ENCODE results near the gene SLC22A17. TPM values are rescaled to one million over a fixed set of nuclear protein-coding genes. Genes with fewer than 3 reads are reported as not detected.

SLC22A17 gene
- total and polyA plus RNA-seq, 9 of the 15 experiments (the other 6 are each of a cell fraction or from before 2014, with no cell fraction given) = 0.07 to 0.09 TPM; not detected in 7

DNA sequence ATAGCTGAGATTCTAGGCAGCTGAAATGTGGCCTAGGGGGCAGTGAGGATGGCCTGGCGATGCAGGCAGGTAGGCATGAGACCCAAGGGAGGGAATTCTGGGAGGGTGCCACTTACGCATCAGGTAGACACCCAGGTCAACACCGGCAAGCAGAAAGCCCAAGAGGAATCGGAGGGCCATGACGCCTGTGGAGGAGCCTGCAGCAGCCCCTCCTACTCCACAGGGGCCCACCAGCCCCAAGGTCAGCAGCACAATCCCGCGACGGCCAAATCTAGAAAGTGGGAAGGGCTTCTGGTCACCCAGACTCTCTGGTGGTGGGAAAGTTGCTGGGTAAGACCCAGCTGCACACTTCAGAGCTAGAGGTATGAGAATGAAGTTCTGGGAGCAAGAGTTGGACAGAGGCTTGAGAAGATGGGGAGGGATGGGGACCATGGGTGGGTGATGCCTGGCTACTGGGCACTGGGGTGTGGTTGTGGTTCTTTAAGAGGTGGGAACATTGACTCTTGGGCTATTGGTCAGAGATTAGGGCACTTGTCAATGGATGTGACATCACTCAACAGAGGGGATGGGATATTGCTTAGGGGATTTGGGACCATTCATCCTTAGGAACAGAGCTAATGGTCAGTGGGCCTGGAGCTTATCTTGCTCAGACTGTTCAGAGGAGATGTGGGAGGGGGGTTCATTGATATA lies 3.4 kb downstream of the SLC22A17 start:
- DNase-seq (ENCODE audit: extremely low read depth in 1 of 4, low spot score in 3 of 4) (no peak), FAIRE-seq (no peak), ATAC-seq (no peak)
- no TSS peak for BruUV-seq (replicated peaks)
- intact Hi-C loops (cut with micrococcal nuclease) = no loop called here
- Histone ChIP-seq H3K4me2 (ENCODE audit: insufficient read depth, low read length) (no peak overlapping the region), H3K9me3 (replicated peaks; ENCODE audit: control insufficient read depth, insufficient read depth, low read depth, low read length) (no peaks in the 10 kb centered on the region), H3K9me1 (ENCODE audit: control insufficient read depth, insufficient read depth, low read length) (no peaks in the 10 kb centered on the region), H3K27ac (ENCODE audit: extremely low read depth, low read depth, low read length) (no peak overlapping the region), H3K27me3 (ENCODE audit: control insufficient read depth in 2 of 2, insufficient read depth in 2 of 2, low read length in 2 of 2) (peaks cover 10 to 26% of the 10 kb centered on the region in 2 experiments; a peak in 4 of 5 replicates), H4K20me1 (replicated peaks; ENCODE audit: control insufficient read depth, insufficient read depth, low read length) (no peaks in the 10 kb centered on the region), H3K36me3 (ENCODE audit: control insufficient read depth, insufficient read depth, low read length) (no peaks in the 10 kb centered on the region), H3K79me2 (ENCODE audit: control insufficient read depth, insufficient read depth, low read length) (no peaks in the 10 kb centered on the region), H3K9ac (ENCODE audit: insufficient read depth in 1 of 2, low read depth in 2 of 2, low read length in 2 of 2) (no peak overlapping the region), H2AFZ (ENCODE audit: low read depth, low read length) (no peak overlapping the region), H3K4me1 (replicated peaks in 1 of 2; ENCODE audit: control insufficient read depth in 2 of 2, insufficient read depth in 2 of 2, low read length in 2 of 2) (peaks cover 11 to 29% of the 10 kb centered on the region in 2 experiments; a peak in 4 of 5 replicates), H3K4me3 (no peak overlapping the region)
- 8% methylated on average over 4 of the region's 8 CpGs for WGBS (ENCODE audit: insufficient coverage, low coverage, missing lambda C conversion rate)
- ChIA-PET CTCF (ENCODE audit: low intra/inter-chr PET ratio) (interaction anchor here (0.5 kb wide), 1 partner anchor 1399 kb away, joined by 3 read pairs; no protein-coding TSS in a partner anchor), POLR2A (interaction anchor here (0.5 to 0.7 kb wide), 3 partner anchors 140 to 787 kb away, joined by 3 to 4 read pairs (median 3); no protein-coding TSS in a partner anchor)
- no peak for TF ChIP-seq TRIM24 (IDR thresholded peaks at IDR 0.05)
- TF ChIP-seq, protein P1, sequence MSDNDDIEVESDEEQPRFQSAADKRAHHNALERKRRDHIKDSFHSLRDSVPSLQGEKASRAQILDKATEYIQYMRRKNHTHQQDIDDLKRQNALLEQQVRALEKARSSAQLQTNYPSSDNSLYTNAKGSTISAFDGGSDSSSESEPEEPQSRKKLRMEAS (CRISPR knock-in tag; IDR thresholded peaks at IDR 0.05) = no peak
- in situ Hi-C loops (cut with MboI) = no loop called here

DNA sequence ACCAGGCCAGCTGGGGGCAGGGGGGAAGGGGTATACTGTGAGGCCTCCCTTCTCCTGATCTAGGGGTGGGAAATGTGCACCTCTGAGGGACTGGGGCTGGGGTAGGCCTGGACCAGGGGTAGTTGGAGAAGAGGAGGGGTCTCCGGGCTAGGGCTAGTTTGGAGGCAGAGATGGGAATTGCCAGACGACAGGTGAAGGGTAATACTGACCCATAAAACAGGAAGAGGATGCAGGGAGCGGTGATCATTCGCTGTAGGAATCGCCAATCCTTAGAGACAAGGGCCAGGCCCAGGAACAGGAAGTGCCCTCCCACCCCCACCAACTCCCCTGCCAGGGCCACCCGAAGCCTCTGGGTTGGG lies 4.4 kb downstream of the SLC22A17 start:
- 40% methylated on average over 1 of the region's 6 CpGs for WGBS (ENCODE audit: insufficient coverage, low coverage, missing lambda C conversion rate)
- Histone ChIP-seq H3K27me3 (ENCODE audit: control insufficient read depth in 2 of 2, insufficient read depth in 2 of 2, low read length in 2 of 2) (peaks cover 6 to 21% of the 10 kb centered on the region in 2 experiments; a peak in 3 of 5 replicates), H3K36me3 (ENCODE audit: control insufficient read depth, insufficient read depth, low read length) (no peaks in the 10 kb centered on the region), H3K4me2 (ENCODE audit: insufficient read depth, low read length) (no peak overlapping the region), H3K9me3 (replicated peaks; ENCODE audit: control insufficient read depth, insufficient read depth, low read depth, low read length) (no peaks in the 10 kb centered on the region), H3K9me1 (ENCODE audit: control insufficient read depth, insufficient read depth, low read length) (no peaks in the 10 kb centered on the region), H3K9ac (ENCODE audit: insufficient read depth in 1 of 2, low read depth in 2 of 2, low read length in 2 of 2) (no peak overlapping the region), H3K4me3 (no peak overlapping the region), H3K27ac (ENCODE audit: extremely low read depth, low read depth, low read length) (no peak overlapping the region), H4K20me1 (replicated peaks; ENCODE audit: control insufficient read depth, insufficient read depth, low read length) (no peaks in the 10 kb centered on the region), H2AFZ (ENCODE audit: low read depth, low read length) (no peak overlapping the region), H3K79me2 (ENCODE audit: control insufficient read depth, insufficient read depth, low read length) (no peaks in the 10 kb centered on the region), H3K4me1 (replicated peaks in 1 of 2; ENCODE audit: control insufficient read depth in 2 of 2, insufficient read depth in 2 of 2, low read length in 2 of 2) (peaks cover 11 to 29% of the 10 kb centered on the region in 2 experiments; a peak in 4 of 5 replicates)
- intact Hi-C loops (cut with micrococcal nuclease) = no loop called here
- in situ Hi-C loops (cut with MboI) = no loop called here
- ChIA-PET CTCF (ENCODE audit: low intra/inter-chr PET ratio) (no interaction called here), POLR2A (interaction anchor here (0.7 kb wide), 1 partner anchor 786 kb away, joined by 4 read pairs; no protein-coding TSS in a partner anchor)
- FAIRE-seq (no peak), DNase-seq (ENCODE audit: extremely low read depth in 1 of 4, low spot score in 3 of 4) (no peak), ATAC-seq (no peak)
- BruUV-seq (replicated peaks) = no TSS peak
- TF ChIP-seq ETV1 (tag; conservative IDR thresholded peaks at IDR 0.05; ENCODE audit: low read depth) = no peak
- TF ChIP-seq ZNF354B (CRISPR knock-in tag; IDR thresholded peaks at IDR 0.05) = no peak
- TF ChIP-seq NR4A1 (CRISPR knock-in tag; IDR thresholded peaks at IDR 0.05) = no peak
- TF ChIP-seq NR4A1 (tag; IDR thresholded peaks at IDR 0.05) = no peak
- TF ChIP-seq, protein P2, sequence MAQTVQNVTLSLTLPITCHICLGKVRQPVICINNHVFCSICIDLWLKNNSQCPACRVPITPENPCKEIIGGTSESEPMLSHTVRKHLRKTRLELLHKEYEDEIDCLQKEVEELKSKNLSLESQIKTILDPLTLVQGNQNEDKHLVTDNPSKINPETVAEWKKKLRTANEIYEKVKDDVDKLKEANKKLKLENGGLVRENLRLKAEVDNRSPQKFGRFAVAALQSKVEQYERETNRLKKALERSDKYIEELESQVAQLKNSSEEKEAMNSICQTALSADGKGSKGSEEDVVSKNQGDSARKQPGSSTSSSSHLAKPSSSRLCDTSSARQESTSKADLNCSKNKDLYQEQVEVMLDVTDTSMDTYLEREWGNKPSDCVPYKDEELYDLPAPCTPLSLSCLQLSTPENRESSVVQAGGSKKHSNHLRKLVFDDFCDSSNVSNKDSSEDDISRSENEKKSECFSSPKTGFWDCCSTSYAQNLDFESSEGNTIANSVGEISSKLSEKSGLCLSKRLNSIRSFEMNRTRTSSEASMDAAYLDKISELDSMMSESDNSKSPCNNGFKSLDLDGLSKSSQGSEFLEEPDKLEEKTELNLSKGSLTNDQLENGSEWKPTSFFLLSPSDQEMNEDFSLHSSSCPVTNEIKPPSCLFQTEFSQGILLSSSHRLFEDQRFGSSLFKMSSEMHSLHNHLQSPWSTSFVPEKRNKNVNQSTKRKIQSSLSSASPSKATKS (CRISPR knock-in tag; IDR thresholded peaks at IDR 0.05) = no peak
- TF ChIP-seq, protein P3, sequence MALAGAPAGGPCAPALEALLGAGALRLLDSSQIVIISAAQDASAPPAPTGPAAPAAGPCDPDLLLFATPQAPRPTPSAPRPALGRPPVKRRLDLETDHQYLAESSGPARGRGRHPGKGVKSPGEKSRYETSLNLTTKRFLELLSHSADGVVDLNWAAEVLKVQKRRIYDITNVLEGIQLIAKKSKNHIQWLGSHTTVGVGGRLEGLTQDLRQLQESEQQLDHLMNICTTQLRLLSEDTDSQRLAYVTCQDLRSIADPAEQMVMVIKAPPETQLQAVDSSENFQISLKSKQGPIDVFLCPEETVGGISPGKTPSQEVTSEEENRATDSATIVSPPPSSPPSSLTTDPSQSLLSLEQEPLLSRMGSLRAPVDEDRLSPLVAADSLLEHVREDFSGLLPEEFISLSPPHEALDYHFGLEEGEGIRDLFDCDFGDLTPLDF (CRISPR knock-in tag; IDR thresholded peaks at IDR 0.05) = no peak
- TF ChIP-seq PPARD (CRISPR knock-in tag; IDR thresholded peaks at IDR 0.05) = no peak
- no peak for TF ChIP-seq MTF1 (CRISPR knock-in tag; IDR thresholded peaks at IDR 0.05; ENCODE audit: borderline replicate concordance)
- no peak for TF ChIP-seq PCBP1 (IDR thresholded peaks at IDR 0.05; ENCODE audit: low read depth, low read length, poor library complexity, severe bottlenecking)
- no peak for TF ChIP-seq PHF8 (IDR thresholded peaks at IDR 0.05; ENCODE audit: borderline replicate concordance, low read length)
